SK-N-SH treated with all-trans-retinoic acid at 6 μM for 48 hours (cell line): ENCODE data around the gene PRIMA1.

Source experiments
- ATAC-seq: fragments of 200-7000 bp; cut with Tn5 transposase; 3 replicates; pipeline ENCODE4 v1.9.1; 2020; ENCODE audit warnings: mild to moderate bottlenecking, moderate library complexity
- BACH2 ChIP-seq: fragments of 250-450 bp; sonication (Bioruptor Pico); IDR thresholded peaks from 2 replicates; pipeline ENCODE4 v1.9.0; 2021; ENCODE audit warnings: mild to moderate bottlenecking, borderline replicate concordance
- CSDC2 ChIP-seq: fragments of 250-450 bp; sonication (Bioruptor Pico); IDR thresholded peaks from 2 replicates; pipeline ENCODE4 v1.5.0; 2020; ENCODE audit warnings: mild to moderate bottlenecking, moderate library complexity
- ESRRG ChIP-seq: fragments of 250-450 bp; sonication (Bioruptor Pico); IDR thresholded peaks from 2 replicates; pipeline ENCODE4 v1.6.1; 2021; ENCODE audit warnings: mild to moderate bottlenecking
- GLIS3 ChIP-seq: fragments of 250-450 bp; sonication (Bioruptor Pico); IDR thresholded peaks from 2 replicates; pipeline ENCODE4 v1.5.0; 2020; ENCODE audit warnings: mild to moderate bottlenecking, moderate library complexity
- ISL1 ChIP-seq: fragments of 250-450 bp; sonication (Bioruptor Pico); IDR thresholded peaks from 2 replicates; pipeline ENCODE4 v2.1.2; 2022; ENCODE audit warnings: mild to moderate bottlenecking, moderate library complexity
- OSR1 ChIP-seq: fragments of 250-450 bp; sonication (Bioruptor Pico); IDR thresholded peaks from 2 replicates; pipeline ENCODE4 v1.8.0; 2022; ENCODE audit warnings: moderate library complexity, mild to moderate bottlenecking, inconsistent platforms
- PPARA ChIP-seq: fragments of 250-450 bp; sonication (Bioruptor Pico); IDR thresholded peaks from 2 replicates; pipeline ENCODE4 v1.5.0; 2020; ENCODE audit warnings: mild to moderate bottlenecking, borderline replicate concordance
- RARB ChIP-seq: fragments of 250-450 bp; sonication (Bioruptor Pico); IDR thresholded peaks from 2 replicates; pipeline ENCODE4 v1.8.0; 2021; ENCODE audit warnings: mild to moderate bottlenecking, moderate library complexity
- SNAI2 ChIP-seq: fragments of 250-450 bp; sonication (Bioruptor Pico); IDR thresholded peaks from 2 replicates; pipeline ENCODE4 v1.5.0; 2020; ENCODE audit warnings: mild to moderate bottlenecking, moderate library complexity
- TCF4 ChIP-seq: fragments of 250-450 bp; sonication (Bioruptor Pico); IDR thresholded peaks from 2 replicates; pipeline ENCODE4 v1.8.0; 2021; ENCODE audit warnings: mild to moderate bottlenecking, moderate library complexity, borderline replicate concordance
- TOX ChIP-seq: fragments of 250-450 bp; sonication (Bioruptor Pico); IDR thresholded peaks from 2 replicates; pipeline ENCODE4 v1.8.0; 2021; ENCODE audit warnings: mild to moderate bottlenecking, moderate library complexity, borderline replicate concordance
- ZFP3 ChIP-seq: fragments of 250-450 bp; sonication (Bioruptor Pico); IDR thresholded peaks from 2 replicates; pipeline ENCODE4 v1.5.0; 2020; ENCODE audit warnings: mild to moderate bottlenecking, moderate library complexity
- ZFP30 ChIP-seq: fragments of 450-650 bp; formaldehyde crosslinking; IDR thresholded peaks from 2 replicates; pipeline ENCODE4 v1.5.0; 2022; ENCODE audit warnings: mild to moderate bottlenecking, moderate library complexity
- ZNF565 ChIP-seq: fragments of 450-650 bp; formaldehyde crosslinking; conservative IDR thresholded peaks from 2 replicates; pipeline ENCODE4 v1.5.0; 2020; ENCODE audit warnings: low read depth, mild to moderate bottlenecking, moderate library complexity
- TF ChIP-seq, protein P1 (sequence below): fragments of 250-450 bp; sonication (Bioruptor Pico); IDR thresholded peaks from 2 replicates; pipeline ENCODE4 v1.8.0; 2021; ENCODE audit warnings: low read depth, mild to moderate bottlenecking, moderate library complexity, borderline replicate concordance
- TF ChIP-seq, protein P2 (sequence below): fragments of 250-450 bp; sonication (Bioruptor Pico); IDR thresholded peaks from 2 replicates; pipeline ENCODE4 v1.5.0; 2020; ENCODE audit warnings: mild to moderate bottlenecking, moderate library complexity
- TF ChIP-seq, protein P3 (sequence below): fragments of 250-450 bp; sonication (Bioruptor Pico); IDR thresholded peaks from 2 replicates; pipeline ENCODE4 v1.5.1; 2021; ENCODE audit warnings: mild to moderate bottlenecking, moderate library complexity
- TF ChIP-seq, protein P4 (sequence below): fragments of 250-450 bp; sonication (Bioruptor Pico); IDR thresholded peaks from 2 replicates; pipeline ENCODE4 v1.8.0; 2020; ENCODE audit warnings: mild to moderate bottlenecking, moderate library complexity, borderline replicate concordance

PRIMA1 gene

DNA sequence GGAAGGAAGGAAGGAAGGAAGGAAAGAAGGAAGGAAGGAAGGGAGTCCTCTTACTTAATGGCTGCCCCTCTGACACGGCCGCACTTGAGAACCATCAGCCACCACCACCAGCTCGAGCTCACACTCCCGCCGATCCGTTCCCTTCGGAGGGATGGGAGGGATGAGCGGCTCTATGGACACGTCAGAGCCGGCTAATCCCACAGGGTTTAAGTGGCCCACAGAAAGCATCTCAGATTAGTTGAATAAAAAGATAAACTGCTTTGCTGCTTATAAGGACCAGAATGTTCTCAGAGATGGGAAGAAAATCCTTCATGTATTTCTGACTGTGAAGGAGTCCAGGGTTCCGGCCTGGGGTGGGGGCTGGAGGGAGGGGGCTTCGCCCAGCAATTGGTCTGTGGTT lies 31.1 kb downstream of the PRIMA1 start:
- ATAC-seq, result no peak

DNA sequence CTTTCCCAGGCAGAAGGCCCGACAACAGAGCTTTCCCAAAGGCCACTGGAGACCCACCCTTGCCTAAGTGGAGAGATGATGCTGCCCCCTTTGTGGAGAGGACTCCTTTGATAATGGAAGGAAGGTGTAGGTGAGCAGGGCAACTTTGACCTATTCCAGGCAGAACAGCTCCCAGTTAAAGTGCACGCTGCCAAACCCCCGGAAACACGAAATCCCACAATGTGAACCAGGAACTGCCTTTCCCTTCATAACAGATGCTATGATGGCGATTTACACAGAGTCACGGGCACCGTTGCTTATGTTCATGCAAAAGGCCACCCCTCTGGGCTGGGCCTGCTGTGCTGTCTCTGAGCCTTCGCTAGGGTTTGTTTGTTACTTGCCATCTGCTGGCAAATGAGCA lies 34.6 kb downstream of the PRIMA1 start:
- TF ChIP-seq ESRRG (no peak), SNAI2 (no peak), TCF4 (no peak), OSR1 (CRISPR knock-in tag) (no peak), GLIS3 (CRISPR knock-in tag) (no peak), ZFP3 (CRISPR knock-in tag) (no peak)
- TF ChIP-seq, protein P1, sequence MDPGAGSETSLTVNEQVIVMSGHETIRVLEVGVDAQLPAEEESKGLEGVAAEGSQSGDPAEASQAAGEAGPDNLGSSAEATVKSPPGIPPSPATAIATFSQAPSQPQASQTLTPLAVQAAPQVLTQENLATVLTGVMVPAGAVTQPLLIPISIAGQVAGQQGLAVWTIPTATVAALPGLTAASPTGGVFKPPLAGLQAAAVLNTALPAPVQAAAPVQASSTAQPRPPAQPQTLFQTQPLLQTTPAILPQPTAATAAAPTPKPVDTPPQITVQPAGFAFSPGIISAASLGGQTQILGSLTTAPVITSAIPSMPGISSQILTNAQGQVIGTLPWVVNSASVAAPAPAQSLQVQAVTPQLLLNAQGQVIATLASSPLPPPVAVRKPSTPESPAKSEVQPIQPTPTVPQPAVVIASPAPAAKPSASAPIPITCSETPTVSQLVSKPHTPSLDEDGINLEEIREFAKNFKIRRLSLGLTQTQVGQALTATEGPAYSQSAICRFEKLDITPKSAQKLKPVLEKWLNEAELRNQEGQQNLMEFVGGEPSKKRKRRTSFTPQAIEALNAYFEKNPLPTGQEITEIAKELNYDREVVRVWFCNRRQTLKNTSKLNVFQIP, result no peak
- TF ChIP-seq, all 23 proteins: peak for 0
- no peak for ATAC-seq

More for the DNA sequence above, 31.1 kb downstream of the PRIMA1 start:
- no peak for TF ChIP-seq ZFP3 (CRISPR knock-in tag)
- no peak for TF ChIP-seq OSR1 (CRISPR knock-in tag)
- TF ChIP-seq CSDC2 (CRISPR knock-in tag), result no peak
- no peak for TF ChIP-seq PPARA (CRISPR knock-in tag)
- TF ChIP-seq, protein P2, sequence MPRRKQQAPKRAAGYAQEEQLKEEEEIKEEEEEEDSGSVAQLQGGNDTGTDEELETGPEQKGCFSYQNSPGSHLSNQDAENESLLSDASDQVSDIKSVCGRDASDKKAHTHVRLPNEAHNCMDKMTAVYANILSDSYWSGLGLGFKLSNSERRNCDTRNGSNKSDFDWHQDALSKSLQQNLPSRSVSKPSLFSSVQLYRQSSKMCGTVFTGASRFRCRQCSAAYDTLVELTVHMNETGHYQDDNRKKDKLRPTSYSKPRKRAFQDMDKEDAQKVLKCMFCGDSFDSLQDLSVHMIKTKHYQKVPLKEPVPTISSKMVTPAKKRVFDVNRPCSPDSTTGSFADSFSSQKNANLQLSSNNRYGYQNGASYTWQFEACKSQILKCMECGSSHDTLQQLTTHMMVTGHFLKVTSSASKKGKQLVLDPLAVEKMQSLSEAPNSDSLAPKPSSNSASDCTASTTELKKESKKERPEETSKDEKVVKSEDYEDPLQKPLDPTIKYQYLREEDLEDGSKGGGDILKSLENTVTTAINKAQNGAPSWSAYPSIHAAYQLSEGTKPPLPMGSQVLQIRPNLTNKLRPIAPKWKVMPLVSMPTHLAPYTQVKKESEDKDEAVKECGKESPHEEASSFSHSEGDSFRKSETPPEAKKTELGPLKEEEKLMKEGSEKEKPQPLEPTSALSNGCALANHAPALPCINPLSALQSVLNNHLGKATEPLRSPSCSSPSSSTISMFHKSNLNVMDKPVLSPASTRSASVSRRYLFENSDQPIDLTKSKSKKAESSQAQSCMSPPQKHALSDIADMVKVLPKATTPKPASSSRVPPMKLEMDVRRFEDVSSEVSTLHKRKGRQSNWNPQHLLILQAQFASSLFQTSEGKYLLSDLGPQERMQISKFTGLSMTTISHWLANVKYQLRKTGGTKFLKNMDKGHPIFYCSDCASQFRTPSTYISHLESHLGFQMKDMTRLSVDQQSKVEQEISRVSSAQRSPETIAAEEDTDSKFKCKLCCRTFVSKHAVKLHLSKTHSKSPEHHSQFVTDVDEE (CRISPR knock-in tag), result no peak
- no peak for TF ChIP-seq BACH2 (CRISPR knock-in tag)
- no peak for TF ChIP-seq SNAI2
- TF ChIP-seq ZFP30, result no peak
- TF ChIP-seq TCF4, result no peak
- TF ChIP-seq, protein P3, sequence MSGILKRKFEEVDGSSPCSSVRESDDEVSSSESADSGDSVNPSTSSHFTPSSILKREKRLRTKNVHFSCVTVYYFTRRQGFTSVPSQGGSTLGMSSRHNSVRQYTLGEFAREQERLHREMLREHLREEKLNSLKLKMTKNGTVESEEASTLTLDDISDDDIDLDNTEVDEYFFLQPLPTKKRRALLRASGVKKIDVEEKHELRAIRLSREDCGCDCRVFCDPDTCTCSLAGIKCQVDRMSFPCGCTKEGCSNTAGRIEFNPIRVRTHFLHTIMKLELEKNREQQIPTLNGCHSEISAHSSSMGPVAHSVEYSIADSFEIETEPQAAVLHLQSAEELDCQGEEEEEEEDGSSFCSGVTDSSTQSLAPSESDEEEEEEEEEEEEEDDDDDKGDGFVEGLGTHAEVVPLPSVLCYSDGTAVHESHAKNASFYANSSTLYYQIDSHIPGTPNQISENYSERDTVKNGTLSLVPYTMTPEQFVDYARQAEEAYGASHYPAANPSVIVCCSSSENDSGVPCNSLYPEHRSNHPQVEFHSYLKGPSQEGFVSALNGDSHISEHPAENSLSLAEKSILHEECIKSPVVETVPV (CRISPR knock-in tag), result no peak
- no peak for TF ChIP-seq ZNF565 (CRISPR knock-in tag)
- TF ChIP-seq ISL1 (CRISPR knock-in tag), result no peak
- no peak for TF ChIP-seq TOX (CRISPR knock-in tag)

DNA sequence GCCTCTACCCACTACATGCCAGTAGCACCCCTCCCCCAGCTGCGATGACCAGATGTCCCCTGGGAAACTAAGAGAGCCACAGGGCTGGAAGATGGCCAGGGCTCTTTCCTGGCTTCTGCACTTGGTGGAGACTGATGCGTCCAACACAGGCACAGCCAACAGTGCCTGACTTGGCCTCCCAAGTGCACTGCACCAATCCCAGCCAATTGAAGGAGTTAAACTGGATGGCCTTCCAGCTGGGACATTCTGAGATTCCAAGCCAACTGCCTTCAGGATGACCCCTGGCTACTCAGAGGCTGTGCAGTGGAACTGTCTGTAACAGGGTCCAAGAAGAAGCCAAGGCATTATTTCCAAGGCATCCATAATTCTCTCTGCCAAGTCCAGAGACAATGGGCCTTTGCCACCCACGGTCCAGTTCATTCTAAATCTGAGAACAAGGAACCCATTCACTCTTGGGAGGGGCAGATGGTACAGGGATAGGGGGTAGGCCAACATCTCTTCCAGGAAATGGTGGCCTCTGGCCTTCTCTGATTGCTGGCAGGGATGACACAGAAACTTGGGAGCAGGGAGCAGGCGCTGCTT lies 35.2 kb downstream of the PRIMA1 start:
- TF ChIP-seq, protein P4, sequence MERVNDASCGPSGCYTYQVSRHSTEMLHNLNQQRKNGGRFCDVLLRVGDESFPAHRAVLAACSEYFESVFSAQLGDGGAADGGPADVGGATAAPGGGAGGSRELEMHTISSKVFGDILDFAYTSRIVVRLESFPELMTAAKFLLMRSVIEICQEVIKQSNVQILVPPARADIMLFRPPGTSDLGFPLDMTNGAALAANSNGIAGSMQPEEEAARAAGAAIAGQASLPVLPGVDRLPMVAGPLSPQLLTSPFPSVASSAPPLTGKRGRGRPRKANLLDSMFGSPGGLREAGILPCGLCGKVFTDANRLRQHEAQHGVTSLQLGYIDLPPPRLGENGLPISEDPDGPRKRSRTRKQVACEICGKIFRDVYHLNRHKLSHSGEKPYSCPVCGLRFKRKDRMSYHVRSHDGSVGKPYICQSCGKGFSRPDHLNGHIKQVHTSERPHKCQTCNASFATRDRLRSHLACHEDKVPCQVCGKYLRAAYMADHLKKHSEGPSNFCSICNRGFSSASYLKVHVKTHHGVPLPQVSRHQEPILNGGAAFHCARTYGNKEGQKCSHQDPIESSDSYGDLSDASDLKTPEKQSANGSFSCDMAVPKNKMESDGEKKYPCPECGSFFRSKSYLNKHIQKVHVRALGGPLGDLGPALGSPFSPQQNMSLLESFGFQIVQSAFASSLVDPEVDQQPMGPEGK (CRISPR knock-in tag), result no peak
- no peak for TF ChIP-seq ISL1 (CRISPR knock-in tag)
- no peak for TF ChIP-seq SNAI2
- no peak for TF ChIP-seq RARB (CRISPR knock-in tag)
- TF ChIP-seq OSR1 (CRISPR knock-in tag), result no peak
- TF ChIP-seq, protein P3 (CRISPR knock-in tag), result no peak
- TF ChIP-seq, protein P2 (CRISPR knock-in tag), result no peak
- no peak for TF ChIP-seq PPARA (CRISPR knock-in tag)
- no peak for ATAC-seq
